Raji (cell line): ENCODE measurements around the gene MRPL49.

Experiments
- POLR2A ChIP-seq: IDR thresholded peaks from 2 replicates; pipeline ENCODE4 v1.6.1; 2011; ENCODE audit warnings: low read depth, low read length, control low read depth; ENCODE audit not compliant: insufficient read depth

Gene MRPL49

DNA sequence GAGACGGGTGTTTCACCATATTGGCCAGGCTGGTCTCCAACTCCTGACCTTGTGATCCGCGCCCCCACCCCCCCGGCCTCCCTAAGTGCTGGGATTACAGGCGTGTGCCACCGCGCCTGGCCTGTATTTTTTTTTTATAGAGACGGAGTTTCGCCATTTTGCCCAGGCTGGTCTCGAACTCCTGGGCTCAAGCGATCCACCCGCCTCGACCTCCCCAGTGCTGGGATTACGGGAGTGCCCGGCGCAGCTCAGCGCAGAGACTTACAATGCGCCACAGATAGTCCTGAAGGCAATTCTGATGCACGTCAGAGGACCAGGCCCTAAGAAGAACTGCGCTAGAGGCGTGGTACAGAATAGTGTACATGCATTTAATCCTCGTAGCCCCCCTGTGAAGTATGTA, 26.7 kb upstream of the MRPL49 start:
- TF ChIP-seq POLR2A: no peak

GRCh38 chr11:65095974-65096806, 25.9 kb upstream of the MRPL49 start, which contains the start of gene VPS51:
Gene VPS51 (plus strand): TSS chr11:65096214. CDS start chr11:65096251, 37 bp downstream.
- TF ChIP-seq POLR2A: peak; percentile 88

DNA sequence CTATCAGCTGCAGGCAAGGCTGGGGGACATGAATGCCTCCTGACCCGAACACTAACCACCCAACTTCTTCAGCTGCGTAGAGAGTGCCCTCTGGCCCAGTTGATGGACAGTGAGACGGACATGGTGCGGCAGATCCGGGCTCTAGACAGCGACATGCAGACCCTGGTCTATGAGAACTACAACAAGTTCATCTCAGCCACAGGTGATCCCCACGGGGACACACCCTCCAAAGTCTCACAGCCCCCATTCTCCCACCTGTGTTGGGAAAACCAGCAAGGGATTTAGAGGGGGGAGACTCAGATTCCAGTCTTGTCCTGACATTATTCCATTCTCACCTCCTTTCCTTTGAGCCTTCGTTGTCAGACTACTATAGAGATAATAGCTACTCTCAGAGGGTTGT, 25.2 kb upstream of the MRPL49 start:
- TF ChIP-seq POLR2A: no peak

DNA sequence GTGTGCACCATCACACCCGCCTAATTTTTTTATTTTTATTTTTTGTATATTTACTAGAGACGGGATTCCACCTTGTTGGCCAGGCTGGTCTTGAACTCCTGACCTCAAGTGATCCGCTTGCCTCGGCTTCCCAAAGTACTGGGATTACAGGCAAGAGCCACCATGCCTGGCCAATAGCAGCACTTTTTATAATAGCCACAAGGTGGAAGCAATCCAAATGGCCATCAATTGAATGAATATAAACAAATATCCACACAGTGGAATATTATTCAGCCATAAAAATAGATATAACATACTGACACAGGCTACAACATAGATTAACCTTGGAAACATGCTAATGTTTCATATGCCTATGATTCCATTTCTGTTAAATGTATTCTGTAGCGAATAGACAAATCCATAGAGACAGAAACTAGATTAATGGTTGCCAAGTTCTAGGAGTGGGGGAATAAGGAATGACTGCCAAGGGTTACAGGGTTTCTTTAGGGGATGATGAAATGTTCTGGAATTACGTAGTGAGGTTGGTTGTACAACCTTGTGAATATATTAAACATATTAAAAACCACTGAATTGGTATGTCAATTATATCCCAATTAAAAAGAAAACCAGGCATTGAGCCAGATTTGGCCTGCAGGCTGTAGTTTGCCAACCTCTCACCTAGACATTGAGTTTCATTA, 21.3 kb upstream of the MRPL49 start:
- no peak for TF ChIP-seq POLR2A

DNA sequence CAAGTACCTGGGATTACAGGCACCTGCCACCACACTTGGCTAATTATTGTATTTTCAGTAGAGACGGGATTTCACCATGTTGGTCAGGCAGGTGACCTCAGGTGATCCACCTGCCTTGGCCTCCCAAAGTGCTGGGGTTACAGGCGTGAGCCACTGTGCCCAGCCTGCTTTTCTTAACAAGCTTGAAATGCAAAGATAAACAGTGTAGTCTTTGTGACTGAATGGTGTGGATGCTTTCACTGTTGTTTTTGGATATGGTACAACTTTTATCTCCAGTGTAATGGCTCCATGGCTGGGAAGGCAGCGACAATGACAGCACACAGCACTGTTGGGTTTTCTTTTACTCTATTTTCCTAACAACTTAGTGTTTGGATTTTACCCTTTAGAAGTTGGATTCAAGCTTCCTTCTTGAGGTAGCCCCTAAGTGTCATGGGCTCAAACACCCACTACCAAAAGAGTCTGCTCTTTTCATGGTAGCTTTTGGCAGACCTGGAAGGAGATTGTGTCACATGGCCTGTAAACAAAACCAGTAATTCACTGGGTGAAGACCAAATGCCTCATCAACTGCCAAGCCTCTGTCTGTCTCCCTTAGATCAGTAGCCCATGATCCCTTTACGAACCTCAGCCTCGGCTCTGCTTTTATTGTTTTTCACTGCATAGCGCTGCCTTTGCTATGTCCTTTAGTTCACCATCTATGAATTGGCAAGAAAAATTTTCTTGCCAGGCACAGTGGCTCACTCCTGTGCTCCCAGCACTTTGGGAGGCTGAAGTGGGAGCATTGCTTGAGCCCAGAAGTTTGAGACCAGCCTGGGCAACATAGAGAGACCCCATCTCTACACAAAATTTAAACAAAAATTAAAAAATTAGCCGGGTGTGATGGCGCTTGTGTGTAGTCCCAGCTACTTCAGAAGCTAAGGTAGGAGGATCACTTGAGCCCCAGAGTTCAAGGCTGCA, 19.7 kb upstream of the MRPL49 start:
- TF ChIP-seq POLR2A: no peak

- TF ChIP-seq POLR2A: no peak
Observed at GRCh38 chr11:65103476-65103875, 18.6 kb upstream of the MRPL49 start.

DNA sequence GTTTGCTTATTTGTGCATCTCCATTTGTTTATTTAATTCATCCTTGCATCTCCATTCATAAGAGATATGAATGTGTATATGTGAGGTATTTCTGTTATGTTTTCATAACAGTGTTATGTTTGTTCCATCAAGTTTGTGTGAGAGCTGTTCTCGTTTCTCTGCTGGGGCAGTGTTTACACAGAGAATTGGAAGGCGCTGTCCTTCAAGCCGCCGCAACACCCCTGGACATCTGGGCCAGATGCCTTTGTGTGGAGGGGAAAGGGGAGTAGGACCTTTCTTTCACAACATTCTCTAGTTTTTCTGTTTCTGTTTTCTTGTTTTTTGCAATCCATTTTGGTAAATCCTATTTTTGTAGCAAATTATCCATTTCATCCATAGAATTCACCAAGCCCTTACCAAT, 17.5 kb upstream of the MRPL49 start:
- no peak for TF ChIP-seq POLR2A

DNA sequence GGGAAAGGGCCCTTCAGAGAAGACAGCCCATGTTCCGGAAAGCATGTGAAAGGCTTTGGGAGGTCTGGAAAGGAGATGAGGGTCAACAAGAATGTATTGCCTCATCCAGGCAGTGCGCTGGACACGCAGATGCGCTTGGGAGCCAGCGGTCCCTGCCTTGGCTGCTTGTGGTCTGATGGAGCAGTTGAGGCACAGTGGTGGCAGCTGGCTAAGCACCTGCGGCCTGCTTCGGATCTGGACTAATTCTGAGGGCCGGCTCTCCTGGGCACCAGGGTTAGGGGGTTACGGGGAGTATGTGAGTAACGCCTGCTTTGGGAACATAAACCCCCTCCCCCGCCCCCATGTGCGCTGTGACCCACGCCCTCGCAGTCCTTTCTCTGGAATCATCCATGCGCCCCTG, 15.0 kb upstream of the MRPL49 start:
- no peak for TF ChIP-seq POLR2A

DNA sequence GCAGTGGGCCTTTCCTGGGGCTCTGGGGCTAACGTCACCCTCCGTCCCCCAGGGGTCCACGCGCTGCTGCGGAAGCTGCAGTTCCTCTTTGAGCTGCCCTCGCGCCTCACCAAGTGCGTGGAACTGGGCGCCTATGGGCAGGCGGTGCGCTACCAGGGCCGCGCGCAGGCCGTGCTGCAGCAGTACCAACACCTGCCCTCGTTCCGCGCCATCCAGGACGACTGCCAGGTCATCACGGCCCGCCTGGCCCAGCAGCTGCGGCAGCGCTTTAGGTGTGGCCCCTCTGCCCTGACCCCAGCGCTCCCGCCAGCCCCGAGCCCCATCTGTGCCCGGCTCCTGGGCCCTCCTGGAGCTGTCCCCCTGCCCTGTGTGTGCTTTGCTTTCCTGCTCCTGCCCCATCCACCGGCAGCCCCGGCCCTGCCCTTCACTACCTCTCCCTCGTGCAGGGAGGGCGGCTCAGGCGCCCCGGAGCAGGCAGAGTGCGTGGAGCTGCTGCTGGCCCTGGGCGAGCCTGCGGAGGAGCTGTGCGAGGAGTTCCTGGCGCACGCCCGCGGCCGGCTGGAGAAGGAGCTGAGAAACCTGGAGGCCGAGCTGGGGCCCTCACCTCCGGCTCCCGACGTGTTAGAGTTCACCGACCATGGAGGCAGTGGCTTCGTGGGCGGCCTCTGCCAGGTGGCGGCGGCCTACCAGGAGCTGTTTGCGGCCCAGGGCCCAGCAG, 14.2 kb upstream of the MRPL49 start:
- TF ChIP-seq POLR2A: no peak

DNA sequence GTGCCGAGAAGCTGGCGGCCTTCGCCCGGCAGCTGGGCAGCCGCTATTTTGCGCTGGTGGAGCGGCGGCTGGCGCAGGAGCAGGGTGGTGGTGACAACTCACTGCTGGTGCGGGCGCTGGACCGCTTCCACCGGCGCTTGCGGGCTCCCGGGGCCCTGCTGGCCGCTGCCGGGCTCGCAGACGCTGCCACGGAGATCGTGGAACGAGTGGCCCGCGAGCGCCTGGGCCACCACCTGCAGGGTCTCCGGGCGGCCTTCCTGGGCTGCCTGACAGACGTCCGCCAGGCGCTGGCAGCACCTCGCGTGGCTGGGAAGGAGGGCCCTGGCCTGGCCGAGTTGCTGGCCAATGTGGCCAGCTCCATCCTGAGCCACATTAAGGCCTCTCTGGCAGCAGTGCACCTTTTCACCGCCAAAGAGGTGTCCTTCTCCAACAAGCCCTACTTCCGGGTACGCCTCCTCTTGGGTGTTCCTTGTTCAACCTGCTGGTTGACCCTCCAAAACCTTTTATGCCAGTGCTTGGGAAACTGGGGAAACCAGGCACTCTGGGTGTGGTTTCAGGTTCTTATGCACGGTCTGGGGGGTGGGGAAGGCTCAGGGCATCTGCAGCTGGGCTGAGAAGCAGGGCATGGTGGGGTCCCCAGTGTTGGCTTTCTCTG, 13.5 kb upstream of the MRPL49 start:
- TF ChIP-seq POLR2A: no peak

- no peak for TF ChIP-seq POLR2A
Observed at GRCh38 chr11:65109231-65110198, 12.6 kb upstream of the MRPL49 start.

DNA sequence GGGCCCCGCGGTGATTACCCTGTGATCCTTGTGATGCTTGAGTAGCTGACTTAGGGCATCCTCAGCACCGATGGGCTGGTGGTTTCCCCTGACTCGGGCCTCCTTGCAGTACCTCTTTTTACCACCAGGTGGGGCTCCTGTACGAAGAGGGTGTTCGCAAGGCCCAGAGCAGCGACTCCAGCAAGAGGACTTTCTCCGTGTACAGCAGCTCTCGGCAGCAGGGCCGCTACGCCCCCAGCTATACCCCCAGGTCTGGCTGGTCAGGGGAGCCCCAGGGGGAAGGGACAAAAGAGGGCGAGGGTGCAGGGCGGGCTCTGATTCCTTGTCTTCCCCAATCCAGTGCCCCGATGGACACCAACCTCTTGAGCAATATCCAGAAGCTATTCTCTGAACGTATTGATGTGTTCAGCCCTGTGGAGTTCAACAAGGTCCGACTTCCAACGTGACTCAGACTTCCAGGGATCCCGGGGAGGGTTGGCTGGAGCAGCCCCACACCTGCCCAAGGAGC, 11.7 kb upstream of the MRPL49 start:
- TF ChIP-seq POLR2A: no peak
